A673 (cell line): ENCODE data around the gene PPM1D. TPM values are rescaled to one million over a fixed set of nuclear protein-coding genes. Genes with fewer than 3 reads are reported as not detected.

Experiments used
- BruUV-seq: library from RNA; stranded (reverse); fragments of 400-500 nt; replicated peaks from 2 replicates; lab custom pipeline; 2021; lab: Mats Ljungman, UMichigan
- CTCF ChIA-PET: fragments of 300-600 bp; sonication (Branson Sonifier 250); formaldehyde crosslinking; loops from one replicate; lab custom pipeline; 2022; ENCODE audit warnings: antibody characterized with exemption; lab: Charles Lee
- POLR2A ChIA-PET: fragments of 300-600 bp; sonication (Branson Sonifier 250); formaldehyde crosslinking; loops from one replicate; lab custom pipeline; 2022; ENCODE audit warnings: antibody characterized with exemption; ENCODE audit not compliant: low non-redundant PET; lab: Charles Lee
- DNase-seq: peaks from one replicate; pipeline ENCODE4 v3.0.0-alpha.2; 2015; ENCODE audit warnings: low spot score
- H3K27ac ChIP-seq: fragments of 200-600 bp; sonication (generic); 2 replicates; pipeline ENCODE4 v1.5.1; 2016; ENCODE audit warnings: mixed run types, low read depth, mild to moderate bottlenecking, mixed read lengths, antibody characterized with exemption, low read length; ENCODE audit not compliant: poor library complexity, severe bottlenecking
- H3K27me3 ChIP-seq: fragments of 200-600 bp; sonication (generic); replicated peaks from 2 replicates; pipeline ENCODE4 v1.6.1; 2017; ENCODE audit warnings: mixed run types, low read depth, mild to moderate bottlenecking, mixed read lengths, antibody characterized with exemption, low read length; ENCODE audit not compliant: insufficient read depth, poor library complexity
- H3K36me3 ChIP-seq: fragments of 200-600 bp; sonication (generic); 2 replicates; pipeline ENCODE4 v1.6.1; 2016; ENCODE audit warnings: mixed run types, mild to moderate bottlenecking, mixed read lengths, antibody characterized with exemption, low read length; ENCODE audit not compliant: insufficient read depth, poor library complexity, severe bottlenecking
- H3K4me1 ChIP-seq: fragments of 200-600 bp; sonication (generic); 2 replicates; pipeline ENCODE4 v1.6.1; 2017; ENCODE audit warnings: mixed run types, mild to moderate bottlenecking, mixed read lengths, antibody characterized with exemption, low read length; ENCODE audit not compliant: insufficient read depth, poor library complexity, severe bottlenecking
- H3K4me3 ChIP-seq: fragments of 200-600 bp; sonication (generic); 2 replicates; pipeline ENCODE4 v1.5.1; 2016; ENCODE audit warnings: low read depth, mixed run types, mild to moderate bottlenecking, mixed read lengths, low read length; ENCODE audit not compliant: poor library complexity, severe bottlenecking
- H3K9me3 ChIP-seq: fragments of 200-600 bp; sonication (generic); 2 replicates; pipeline ENCODE4 v1.6.1; 2016; ENCODE audit warnings: mixed run types, low read depth, mild to moderate bottlenecking, mixed read lengths, antibody characterized with exemption, low read length; ENCODE audit not compliant: poor library complexity, severe bottlenecking
- CTCF ChIP-seq: fragments of 300-800, 200-600 bp; sonication (generic); conservative IDR thresholded peaks from 2 replicates; pipeline ENCODE4 v1.5.1; 2017; ENCODE audit warnings: low read depth, mild to moderate bottlenecking, antibody characterized with exemption, low read length, moderate library complexity, mixed read lengths
- EZH2 ChIP-seq: fragments of 200-600 bp; sonication (generic); IDR thresholded peaks from 2 replicates; pipeline ENCODE4 v1.6.1; 2017; ENCODE audit warnings: borderline replicate concordance, low read depth, mild to moderate bottlenecking, mixed read lengths, antibody characterized with exemption, low read length; ENCODE audit not compliant: poor library complexity, severe bottlenecking
- intact Hi-C: fragments of 100-400 bp; cut with micrococcal nuclease; formaldehyde crosslinking; loops from one replicate; pipeline ENCODE4 v1.10.0; 2022; ENCODE audit not compliant: unreplicated experiment
- total RNA-seq: library from RNA; stranded (reverse); gene quantifications from 2 replicates; pipeline ENCODE4 v1.2.3, GENCODE V29; 2021

The PPM1D gene
- total RNA-seq, 1 experiment from 2014 or later = 17.8 TPM

- CTCF ChIA-PET = interaction anchor here (0.7 kb wide), 1 partner anchor 19 kb away, joined by 9 read pairs; no protein-coding TSS in a partner anchor
- Histone ChIP-seq H3K36me3 (no peaks in the 10 kb centered on the region), H3K27ac (no peak overlapping the region), H3K4me1 (peaks cover 3% of the 10 kb centered on the region), H3K4me3 (no peak overlapping the region), H3K9me3 (no peaks in the 10 kb centered on the region), H3K27me3 (no peaks in the 10 kb centered on the region)
- TF ChIP-seq EZH2 = no peak
- no peak for TF ChIP-seq CTCF
- POLR2A ChIA-PET = no interaction called here
- BruUV-seq = no TSS peak
- intact Hi-C loops = no loop called here
- no peak for DNase-seq
Measured at GRCh38 chr17:60594734-60595133, 5.3 kb upstream of the PPM1D start.

GRCh38 chr17:60597297-60597696 is 2.7 kb upstream of the PPM1D start:
- ChIA-PET POLR2A (no interaction called here), CTCF (no interaction called here)
- TF ChIP-seq EZH2 (no peak), CTCF (no peak)
- Histone ChIP-seq H3K4me3 (no peak overlapping the region), H3K9me3 (no peaks in the 10 kb centered on the region), H3K27ac (no peak overlapping the region), H3K36me3 (no peaks in the 10 kb centered on the region), H3K4me1 (peaks cover 3% of the 10 kb centered on the region), H3K27me3 (no peaks in the 10 kb centered on the region)
- BruUV-seq = no TSS peak
- intact Hi-C loops = no loop called here
- no peak for DNase-seq

GRCh38 chr17:60598001-60598736 is 1.8 kb upstream of the PPM1D start:
- Histone ChIP-seq H3K27me3 (no peaks in the 10 kb centered on the region), H3K27ac (no peak overlapping the region), H3K9me3 (no peaks in the 10 kb centered on the region), H3K36me3 (no peaks in the 10 kb centered on the region), H3K4me3 (no peak overlapping the region), H3K4me1 (peaks cover 11% of the 10 kb centered on the region)
- no TSS peak for BruUV-seq
- CTCF ChIA-PET = no interaction called here
- POLR2A ChIA-PET = no interaction called here
- TF ChIP-seq EZH2 = no peak
- no peak for TF ChIP-seq CTCF
- DNase-seq = no peak
- intact Hi-C loops = no loop called here
